Mucosa of gallbladder (tissue), 1 donor: Measurements from ENCODE around the gene JCAD. TPM values are rescaled to one million over a fixed set of nuclear protein-coding genes. Genes with fewer than 3 reads are reported as not detected.
"Not testable (repeated sequence)": the region's sequence is repeated elsewhere in the genome, so short reads cannot be mapped to it uniquely, and the experiment has no call there.

Experiments
- DNase-seq: peaks from one replicate; pipeline ENCODE4 v3.0.0-alpha.2; 2020; ENCODE audit warnings: low spot score
- total RNA-seq: library from RNA; stranded (reverse); gene quantifications from one replicate; pipeline ENCODE4 v1.2.1, GENCODE V29; 2021
- donor health status: DM: no; HTN: no; CAD: no.

The JCAD gene
- total RNA-seq, 1 donor from 2014 or later = 25.8 TPM

DNA sequence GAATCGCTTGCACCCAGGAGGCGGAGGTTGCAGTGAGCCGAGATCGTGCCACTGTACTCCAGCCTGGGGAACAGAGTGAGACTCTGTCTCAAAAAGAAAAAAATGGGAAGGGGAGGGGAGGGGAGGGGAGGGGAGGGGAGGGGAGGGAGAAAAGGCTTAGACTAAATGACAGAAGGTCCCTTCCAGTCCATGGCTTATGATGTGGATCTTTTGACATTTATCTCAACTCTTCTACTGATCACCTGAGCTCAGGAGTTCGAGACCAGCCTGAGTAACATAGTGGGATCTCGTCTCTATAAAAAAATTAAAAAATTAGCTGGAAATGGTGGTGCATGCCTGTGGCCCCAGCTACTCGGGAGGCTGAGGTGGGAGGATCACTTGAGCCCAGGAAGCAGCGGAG lies 34.0 kb downstream of the JCAD start:
- DNase-seq = not testable (repeated sequence)

DNA sequence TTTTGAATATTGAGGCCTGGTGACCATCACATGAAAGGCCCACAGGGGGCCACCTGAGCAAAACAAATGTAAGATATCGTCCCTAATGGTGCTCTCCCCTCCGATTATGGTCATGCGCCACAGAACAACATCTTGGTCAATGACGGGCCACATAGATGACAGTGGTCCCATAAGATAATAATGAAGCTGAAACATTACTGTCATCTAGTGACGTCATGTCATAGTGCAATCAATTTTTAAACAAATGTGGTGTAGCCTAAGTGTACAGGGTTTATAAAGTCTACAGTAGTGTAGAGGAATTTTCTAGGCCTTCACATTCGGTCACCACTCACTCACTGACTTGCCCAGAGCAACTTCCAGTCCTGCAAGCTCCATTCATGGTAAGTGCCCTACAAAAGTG lies 36.8 kb downstream of the JCAD start:
- no peak for DNase-seq

DNA sequence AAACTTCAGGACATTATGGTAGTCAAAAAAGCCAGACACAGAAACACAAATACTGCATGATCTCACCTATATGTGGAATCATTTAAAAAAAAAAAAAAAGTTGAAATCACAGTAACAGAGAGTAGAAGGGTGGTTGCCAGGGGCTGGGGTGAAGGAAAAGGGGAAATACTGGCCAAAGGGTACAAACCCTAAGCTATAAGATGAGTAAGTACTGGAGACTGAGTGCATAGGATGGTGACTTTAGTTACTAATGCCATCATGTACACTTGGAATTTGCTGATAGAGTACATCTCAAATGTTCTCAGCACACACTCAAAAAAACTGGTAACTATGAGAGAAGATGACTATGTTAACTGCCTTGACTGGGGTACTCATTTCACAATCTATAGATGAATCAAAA lies 39.9 kb downstream of the JCAD start:
- DNase-seq = no peak

DNA sequence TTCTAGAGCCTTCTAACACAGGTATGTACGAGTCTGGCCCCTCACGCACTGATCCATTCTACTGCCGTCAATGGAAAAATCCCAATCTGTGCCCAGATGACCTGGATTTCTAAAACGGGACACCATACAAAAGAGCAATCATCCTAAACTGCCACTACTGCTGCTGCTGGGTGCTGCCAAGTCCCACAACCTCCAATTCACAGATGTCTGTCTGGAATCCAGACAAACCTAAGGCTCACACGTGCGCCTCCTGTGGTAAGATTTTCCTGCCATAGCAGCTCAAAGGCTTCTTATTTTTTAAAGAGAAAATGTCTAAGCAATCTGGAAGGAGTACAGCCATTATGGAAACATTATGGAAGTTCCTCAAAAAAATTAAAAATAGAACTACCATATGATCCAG lies 40.9 kb downstream of the JCAD start:
- DNase-seq = no peak

DNA sequence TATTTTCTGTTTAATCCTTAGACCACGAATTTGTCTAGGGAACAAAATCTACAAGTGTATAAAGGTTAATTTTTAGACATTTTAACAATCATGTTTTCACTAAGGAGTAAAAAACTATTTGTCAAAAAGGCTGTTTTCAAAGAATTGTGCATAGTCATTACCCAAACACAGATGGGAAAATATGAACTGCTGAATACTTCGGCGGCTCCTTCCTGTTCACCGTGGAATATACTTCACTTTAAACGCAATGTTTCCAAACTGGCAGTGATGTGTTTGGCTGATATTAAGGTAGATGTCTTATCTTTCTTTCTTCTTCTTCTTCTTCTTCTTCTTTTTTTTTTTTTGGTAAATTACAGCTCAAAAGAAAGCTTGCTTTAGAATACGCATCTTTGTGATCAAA lies 41.4 kb downstream of the JCAD start:
- DNase-seq = no peak

DNA sequence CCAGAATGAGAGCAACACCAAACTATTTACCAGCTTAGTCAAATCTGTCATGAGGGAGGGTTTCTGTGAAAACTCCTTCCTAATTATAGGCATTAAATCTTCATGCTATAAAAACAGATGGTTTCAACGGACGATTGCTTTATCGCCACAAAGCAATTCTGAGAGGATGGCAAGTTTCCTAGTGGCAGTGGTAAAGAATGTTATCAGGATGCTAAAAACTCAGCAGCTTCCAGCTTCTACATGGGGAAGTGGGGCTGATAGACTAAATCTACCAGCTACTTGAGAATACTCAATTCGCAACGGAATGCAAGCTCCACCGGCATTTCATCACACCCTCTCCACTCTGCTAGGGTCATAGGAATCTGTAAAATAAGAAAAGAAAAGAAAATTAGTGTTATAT lies 41.8 kb downstream of the JCAD start:
- no peak for DNase-seq

DNA sequence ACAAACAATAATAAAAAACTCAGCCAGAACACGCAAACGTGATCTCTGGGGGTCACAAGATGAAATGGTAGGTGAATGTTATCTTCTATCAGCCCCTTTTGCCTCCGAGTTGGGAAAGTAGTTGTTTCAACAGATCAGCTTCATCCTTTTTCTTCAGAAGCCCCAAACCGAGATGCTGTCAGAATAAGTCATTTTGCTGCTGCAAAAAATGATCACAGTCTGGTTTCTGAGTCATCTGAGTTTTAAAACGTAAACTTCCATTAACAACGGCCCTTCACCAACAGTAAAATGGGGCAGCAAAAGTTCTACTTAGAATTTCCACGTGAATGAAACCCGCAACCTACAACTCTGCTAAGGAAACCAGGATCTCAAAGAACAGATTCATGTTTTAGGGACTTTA lies 44.9 kb downstream of the JCAD start:
- no peak for DNase-seq

DNA sequence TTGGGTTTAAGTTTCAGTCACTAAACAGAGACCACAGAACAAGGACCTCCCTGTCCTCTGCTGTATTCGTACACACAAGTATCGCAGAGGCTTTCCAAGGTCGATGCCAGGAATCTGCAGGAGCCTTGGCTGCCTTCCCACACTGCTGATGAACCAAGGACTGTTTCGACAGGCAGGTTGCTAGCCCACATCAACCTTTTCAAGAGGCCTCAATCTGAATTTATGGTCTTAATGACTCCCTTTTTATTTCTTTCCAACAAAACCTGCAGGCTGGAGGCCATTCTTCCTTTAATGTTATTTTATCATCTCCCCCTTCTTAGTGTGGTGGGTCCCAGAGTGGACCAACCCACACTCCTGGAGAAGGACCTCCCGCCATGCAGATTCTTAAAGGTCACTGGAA lies 45.6 kb downstream of the JCAD start:
- DNase-seq = no peak

DNA sequence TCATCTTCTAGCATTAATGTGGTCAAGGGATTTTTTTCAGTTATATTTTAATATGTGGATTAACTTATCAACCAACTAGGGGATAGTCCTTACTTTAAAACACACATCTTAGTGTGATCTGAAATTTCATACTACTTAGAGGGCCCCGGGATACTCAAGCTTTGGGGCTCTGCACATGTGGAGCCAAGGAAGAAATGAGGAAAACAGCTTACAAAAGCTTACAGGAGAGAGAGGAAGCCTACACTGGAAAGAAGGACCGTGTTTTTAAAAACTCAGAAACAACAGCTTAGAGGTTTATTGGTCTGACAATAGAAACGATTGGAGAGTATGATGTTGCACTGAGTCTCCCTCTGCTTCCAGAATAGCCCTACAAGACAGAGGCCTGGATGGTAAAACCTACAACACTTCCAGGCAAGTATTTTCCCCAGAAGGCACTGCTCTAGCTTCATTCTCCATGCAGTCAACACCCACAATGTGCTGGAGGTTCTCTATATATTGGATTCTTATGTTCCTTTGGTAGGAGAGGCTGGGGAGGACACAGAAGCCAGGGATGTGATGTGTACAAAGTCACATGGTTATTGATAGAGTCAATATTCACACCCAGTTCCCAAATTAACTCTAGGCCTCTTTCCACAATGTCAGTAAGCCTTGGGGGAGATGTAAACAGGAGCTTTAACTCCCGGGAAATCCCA lies 47.3 kb downstream of the JCAD start:
- no peak for DNase-seq

DNA sequence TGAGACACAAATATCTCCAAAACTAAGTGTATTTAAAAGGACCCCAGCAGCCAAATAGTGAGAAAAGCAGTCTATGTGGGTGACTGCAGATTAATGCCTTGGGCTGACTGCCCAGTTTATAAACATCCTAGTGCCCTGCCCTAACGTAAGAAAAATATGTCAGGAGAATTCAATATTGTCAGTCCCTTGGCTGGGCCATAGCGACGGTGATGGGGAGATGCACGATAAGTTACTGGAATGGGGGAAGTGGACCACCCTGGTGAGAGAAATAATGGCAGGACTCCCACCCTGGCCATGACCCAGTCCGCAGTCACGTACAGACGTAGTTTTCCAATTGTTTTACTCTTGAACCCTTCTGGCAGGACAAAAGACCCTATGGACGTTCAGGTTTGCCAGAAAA lies 48.0 kb downstream of the JCAD start:
- no peak for DNase-seq

DNA sequence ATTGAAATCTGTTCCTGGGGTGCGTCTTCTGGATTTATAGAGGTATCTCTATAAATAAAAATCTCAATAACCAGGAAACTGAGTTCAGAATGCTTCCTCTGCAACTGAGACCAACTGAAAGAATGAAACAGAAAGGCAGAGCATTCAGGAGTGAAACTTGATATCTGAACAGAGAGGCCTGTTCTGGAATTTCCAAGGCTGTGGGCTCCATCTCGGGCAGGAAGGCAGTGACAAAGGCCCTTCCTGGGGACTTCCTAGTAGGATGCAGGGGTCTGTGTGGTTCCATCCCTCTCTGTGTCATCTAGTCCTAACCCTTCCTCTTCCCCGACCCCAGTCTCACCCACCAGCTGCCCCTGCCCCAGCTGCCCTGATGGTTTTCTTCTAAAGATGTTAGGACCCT lies 52.0 kb downstream of the JCAD start:
- no peak for DNase-seq

DNA sequence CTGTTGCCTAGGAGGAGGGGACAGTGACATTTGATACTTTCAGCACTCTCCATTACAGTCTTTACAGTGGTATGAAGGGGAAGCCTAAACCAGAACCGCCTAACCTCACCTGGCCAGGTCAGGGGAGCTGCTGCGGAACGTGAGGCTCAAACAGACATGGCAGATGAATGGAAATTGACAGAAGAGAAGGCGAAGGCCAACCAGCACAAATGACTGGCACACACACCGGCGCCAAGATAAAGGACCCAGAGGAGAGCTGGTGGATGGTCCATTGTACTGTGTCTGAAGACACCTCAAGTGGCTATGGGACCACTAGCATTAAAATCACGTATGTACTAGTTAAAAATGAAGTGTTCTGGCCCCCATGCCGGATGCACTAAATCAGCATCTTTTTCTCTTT lies 53.0 kb downstream of the JCAD start:
- DNase-seq = no peak

DNA sequence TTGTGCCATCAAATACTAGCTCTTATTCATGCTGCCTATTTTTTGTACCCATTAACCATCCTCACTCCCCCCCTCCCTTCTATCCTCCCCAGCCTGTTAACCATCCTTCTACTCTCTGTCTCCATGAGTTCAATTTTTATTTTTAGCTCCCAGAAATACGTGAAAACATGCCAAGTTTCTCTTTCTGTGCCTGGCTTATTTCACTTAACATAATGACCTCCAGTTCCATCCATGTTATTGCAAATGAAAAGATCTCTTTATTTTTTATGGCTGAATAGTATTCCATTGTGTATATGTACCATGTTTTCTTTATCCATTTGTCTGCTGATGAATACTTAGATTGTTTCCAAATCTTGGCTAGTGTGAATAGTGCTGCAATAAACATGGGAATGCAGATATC lies 54.3 kb downstream of the JCAD start:
- DNase-seq = not testable (repeated sequence)

DNA sequence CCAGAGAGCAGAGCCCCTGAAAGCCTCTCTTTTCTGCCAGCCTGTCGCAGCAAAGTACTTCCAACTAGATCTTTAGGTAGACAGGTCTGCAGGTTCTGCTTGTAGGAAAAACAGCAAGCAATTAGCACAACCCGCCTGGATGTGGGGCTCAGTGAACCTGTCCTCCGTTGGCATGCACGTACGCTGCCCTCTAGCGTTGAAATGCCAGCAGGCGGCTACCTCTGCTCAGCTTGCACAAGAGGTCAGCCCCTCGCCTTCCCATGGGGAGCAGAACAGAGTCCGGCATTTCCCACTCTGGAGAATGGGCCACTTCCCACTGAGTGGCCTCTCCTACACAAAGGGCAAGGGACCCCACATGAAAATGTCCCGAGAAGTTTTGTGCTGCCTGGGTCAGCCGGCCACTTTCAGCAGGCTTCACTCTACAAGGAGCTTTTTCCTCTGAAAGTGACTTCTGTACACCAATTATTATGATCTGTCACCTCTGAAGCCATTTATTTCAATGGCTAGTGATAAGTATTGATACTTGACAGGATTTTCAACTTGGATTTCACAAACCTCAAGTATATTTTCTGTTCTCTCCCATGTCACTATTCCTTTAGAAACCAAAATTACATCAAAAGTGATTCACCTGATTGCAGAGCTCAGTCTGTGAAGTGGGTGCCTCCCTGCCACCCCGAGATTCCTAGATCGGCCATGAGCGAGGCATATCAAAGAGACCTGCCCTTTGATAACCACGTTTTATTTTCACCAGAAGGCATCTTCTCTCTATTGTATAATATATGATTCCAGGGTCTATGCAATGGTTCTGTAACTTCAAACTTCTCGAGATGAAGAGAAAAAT lies 56.7 kb downstream of the JCAD start:
- peak; percentile 71 for DNase-seq

DNA sequence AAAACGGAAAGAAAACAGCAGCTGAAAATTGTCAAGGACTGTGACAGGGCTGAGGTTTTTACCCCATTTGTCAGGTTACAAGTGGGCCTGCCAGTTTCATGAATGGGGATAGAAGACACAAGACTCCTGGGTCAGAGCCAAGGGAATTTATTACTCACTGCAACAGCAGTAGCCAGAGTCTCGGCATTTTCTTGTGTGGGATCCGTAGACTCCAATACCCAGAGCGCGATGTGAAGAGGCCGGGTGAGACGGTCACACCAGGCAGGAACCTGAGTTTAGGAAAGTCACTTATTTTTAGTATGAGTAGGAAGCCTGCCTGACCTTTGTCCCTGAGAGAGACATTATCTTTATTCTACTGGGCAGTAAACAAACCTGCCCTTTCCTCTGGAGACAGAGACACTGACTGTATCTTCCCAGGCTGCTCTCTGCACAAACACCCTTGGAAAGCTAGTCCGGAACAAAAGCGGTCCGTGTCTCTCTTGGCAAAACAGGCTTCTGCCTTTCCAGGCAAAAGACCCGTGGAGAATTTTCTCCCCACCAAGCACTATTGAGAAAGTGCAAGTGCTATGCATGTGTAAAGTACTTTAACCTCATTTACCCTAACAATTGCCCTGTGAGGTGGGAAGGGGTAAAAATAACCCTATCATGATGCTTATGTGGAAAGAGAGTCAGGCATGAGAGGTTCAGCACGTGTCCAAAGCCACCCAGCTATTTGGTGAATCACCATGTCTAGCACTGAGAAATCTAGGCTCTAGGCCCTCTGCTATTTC lies 58.4 kb downstream of the JCAD start:
- peak; percentile 68 for DNase-seq

DNA sequence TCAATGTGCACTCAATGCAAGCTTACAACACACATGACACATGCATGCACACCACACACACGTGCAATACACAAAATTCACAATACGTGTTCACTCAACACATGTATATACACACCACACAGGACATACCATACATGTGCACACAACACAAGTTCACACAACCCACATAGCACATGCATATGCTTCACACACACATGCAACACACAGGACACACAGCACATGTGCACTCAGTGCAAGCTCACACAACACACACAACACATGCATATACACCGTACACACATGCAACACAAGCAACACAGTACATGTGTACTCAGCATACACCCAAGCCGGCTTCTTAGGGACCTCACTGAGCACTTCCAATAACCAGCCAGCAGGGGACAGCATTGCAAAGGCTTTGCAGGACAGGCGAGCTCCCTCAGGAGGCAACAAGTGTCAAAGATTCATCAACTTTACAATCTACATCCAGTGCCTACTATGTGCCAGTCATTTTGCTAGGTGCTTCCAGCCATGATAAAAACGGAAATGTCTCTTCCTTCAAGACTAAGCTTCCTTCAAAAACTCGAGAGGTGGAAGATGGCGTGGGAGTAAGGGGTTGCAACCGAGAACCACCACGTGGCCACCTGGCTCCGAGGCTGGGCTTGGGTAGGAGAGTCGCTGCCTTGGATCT lies 61.1 kb downstream of the JCAD start:
- DNase-seq = peak; percentile 84

DNA sequence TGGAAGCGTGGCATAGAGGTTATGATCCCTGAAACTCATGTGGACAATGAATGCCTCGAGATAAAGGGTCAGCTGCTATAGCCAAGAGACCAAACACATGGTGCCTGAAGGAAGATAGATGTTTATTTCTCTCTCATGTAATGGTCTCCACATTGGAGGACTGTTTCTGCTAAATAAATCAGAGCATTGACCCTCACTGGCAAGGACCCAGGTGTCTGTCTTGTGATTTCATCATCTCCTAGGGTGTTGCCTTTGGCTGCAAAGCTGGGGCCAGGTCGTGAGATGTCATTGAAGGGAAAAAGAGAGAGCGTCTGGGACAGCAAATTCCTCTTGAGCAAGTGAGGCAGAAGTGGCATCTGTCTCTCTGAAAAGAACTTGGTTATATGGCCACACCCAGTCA lies 64.6 kb downstream of the JCAD start:
- no peak for DNase-seq

DNA sequence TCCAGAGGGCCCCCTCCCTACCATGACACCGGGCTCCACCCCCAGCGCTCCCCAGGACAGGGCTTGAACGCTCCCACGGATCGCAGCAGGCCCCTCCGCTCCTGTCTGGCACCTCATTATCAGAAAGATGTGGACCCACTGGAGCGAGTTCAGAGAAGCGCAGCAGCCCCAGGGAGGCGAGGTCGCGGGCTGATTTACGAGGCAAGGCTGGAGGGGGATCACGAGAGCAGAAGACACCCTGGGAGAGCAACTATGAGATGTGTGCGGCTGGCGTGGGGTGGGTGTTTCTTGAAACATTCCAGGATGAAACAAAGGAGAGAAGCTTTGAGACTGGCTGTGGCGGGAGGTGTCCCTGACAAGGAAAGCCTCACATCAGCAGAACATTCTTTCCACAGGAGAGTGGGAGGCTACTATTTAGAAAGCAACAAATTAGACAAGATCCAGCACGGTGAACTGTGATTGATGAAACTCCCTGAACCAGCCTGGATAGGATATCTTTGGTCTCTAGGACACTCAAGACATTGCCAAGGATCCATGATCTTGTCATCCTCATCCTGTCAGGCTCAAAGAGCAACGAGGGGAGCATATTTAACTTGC lies 66.0 kb downstream of the JCAD start:
- no peak for DNase-seq

DNA sequence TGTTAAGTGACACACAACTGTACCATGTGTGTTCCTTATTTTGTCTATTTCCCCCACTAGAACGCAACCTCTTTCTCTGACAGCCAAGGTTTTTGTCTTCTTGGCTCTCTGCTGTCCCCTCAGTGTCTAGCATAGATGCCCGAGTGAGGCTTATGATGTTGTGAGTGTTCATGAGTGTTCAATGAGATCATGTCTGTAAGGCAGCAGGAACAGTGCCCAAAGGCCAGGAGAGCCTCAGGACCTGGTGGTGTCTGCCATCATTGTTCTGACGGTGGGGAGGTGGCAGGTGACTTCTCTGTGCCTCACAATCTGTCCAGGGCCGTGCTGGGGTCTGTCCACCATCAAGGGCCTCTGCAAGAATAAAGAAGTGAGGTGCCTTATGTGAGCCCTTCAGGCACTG lies 66.5 kb downstream of the JCAD start:
- DNase-seq = no peak

DNA sequence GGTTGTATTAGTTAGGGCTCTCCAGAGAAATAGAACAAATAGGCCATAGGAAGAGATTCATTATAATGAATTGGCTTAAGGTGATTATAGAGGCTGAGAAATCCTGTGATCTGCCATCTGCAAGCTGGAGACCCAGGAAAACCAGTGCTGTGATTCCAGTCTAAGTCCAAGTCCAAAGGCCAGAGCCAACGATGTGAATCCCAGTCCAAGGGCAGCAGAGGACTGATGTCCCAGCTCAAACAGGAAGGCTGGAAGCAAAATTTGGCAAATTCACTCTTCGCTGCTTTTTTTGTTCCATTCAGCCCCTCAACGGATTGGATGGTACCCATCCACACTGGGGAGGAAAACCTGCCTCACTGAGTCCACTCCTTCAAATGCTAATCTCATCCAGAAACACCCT lies 68.0 kb downstream of the JCAD start:
- no peak for DNase-seq

DNA sequence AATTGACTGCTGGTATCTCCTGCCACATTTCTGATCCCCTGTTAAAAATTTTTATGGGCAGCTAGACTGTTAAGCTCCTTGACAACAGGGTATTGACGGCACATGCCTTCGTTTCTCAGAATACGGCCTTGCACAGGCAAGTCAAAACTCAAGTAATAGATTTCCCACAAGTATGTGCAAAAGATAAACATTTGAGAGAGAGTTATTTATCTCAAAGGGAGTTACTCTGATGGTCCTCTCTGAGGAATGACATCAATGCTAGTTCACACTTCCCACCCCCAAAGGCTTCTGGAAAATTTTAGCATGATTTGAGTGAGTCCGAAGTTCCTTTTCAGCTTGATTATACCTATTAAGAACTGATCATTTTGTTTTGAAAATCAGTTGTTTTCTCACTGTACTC lies 71.9 kb downstream of the JCAD start:
- no peak for DNase-seq
